ENCODE measurements around the gene EXOC3.

- TF ChIP-seq CTCF (IDR thresholded peaks at IDR 0.05 in 2 of 3, conservative IDR thresholded peaks at IDR 0.05 in 1 of 3; ENCODE audit: control insufficient read depth in 2 of 3, extremely low read depth in 1 of 3, insufficient read depth in 1 of 3, low read depth in 3 of 3, low read length in 3 of 3) (no peak), EP300 (IDR thresholded peaks at IDR 0.05; ENCODE audit: borderline replicate concordance in 1 of 2, control insufficient read depth in 1 of 2, low read depth in 2 of 2, low read length in 2 of 2) (no peak), NFYA (IDR thresholded peaks at IDR 0.05; ENCODE audit: borderline replicate concordance, low read depth, low read length) (no peak), HDAC2 (IDR thresholded peaks at IDR 0.05) (no peak), BHLHE40 (IDR thresholded peaks at IDR 0.05; ENCODE audit: borderline replicate concordance in 1 of 2, low read depth in 2 of 2, low read length in 1 of 2) (no peak), TAF1 (IDR thresholded peaks at IDR 0.05; ENCODE audit: borderline replicate concordance, low read depth, low read length) (no peak), TCF12 (IDR thresholded peaks at IDR 0.05; ENCODE audit: low read depth, low read length) (no peak), BRCA1 (IDR thresholded peaks at IDR 0.05; ENCODE audit: low read depth, low read length) (no peak), POLR2AphosphoS5 (IDR thresholded peaks at IDR 0.05; ENCODE audit: low read length) (no peak), EZH2 (IDR thresholded peaks at IDR 0.05; ENCODE audit: borderline replicate concordance, control insufficient read depth, low read depth, low read length) (no peak), POLR2A (IDR thresholded peaks at IDR 0.05; ENCODE audit: low read depth, low read length) (no peak)
- TF ChIP-seq, protein P1, sequence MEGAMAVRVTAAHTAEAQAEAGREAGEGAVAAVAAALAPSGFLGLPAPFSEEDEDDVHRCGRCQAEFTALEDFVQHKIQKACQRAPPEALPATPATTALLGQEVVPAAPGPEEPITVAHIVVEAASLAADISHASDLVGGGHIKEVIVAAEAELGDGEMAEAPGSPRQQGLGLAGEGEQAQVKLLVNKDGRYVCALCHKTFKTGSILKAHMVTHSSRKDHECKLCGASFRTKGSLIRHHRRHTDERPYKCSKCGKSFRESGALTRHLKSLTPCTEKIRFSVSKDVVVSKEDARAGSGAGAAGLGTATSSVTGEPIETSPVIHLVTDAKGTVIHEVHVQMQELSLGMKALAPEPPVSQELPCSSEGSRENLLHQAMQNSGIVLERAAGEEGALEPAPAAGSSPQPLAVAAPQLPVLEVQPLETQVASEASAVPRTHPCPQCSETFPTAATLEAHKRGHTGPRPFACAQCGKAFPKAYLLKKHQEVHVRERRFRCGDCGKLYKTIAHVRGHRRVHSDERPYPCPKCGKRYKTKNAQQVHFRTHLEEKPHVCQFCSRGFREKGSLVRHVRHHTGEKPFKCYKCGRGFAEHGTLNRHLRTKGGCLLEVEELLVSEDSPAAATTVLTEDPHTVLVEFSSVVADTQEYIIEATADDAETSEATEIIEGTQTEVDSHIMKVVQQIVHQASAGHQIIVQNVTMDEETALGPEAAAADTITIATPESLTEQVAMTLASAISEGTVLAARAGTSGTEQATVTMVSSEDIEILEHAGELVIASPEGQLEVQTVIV (IDR thresholded peaks at IDR 0.05; ENCODE audit: borderline replicate concordance, partially characterized antibody), result no peak
These were observed 42.5 kb upstream of the EXOC3 start for GRCh38 chr5:400282-401145.
